Neural crest cell (in vitro differentiated cells): ENCODE data around the gene TPSB2. TPM values are rescaled to one million over a fixed set of nuclear protein-coding genes. Genes with fewer than 3 reads are reported as not detected.

ENCODE experiments used
- DNase-seq: peaks from one replicate; pipeline ENCODE4 v3.0.0; 2021; ENCODE audit warnings: low read depth, mixed read lengths, low spot score
- H3K27ac Mint-ChIP-seq: one replicate; pipeline ENCODE4 v1.8.0; 2021; ENCODE audit warnings: mild to moderate bottlenecking, mixed read lengths; ENCODE audit not compliant: unreplicated experiment
- H3K27me3 Mint-ChIP-seq: 2 replicates; pipeline ENCODE4 v1.8.0; 2021; ENCODE audit warnings: low read depth, mild to moderate bottlenecking, mixed read lengths
- H3K36me3 Mint-ChIP-seq: 2 replicates; pipeline ENCODE4 v1.8.0; 2021; ENCODE audit warnings: low read depth, mild to moderate bottlenecking, mixed read lengths
- H3K4me1 Mint-ChIP-seq: 2 replicates; pipeline ENCODE4 v1.8.0; 2021; ENCODE audit warnings: mixed read lengths
- H3K4me3 Mint-ChIP-seq: one replicate; pipeline ENCODE4 v1.8.0; 2021; ENCODE audit warnings: mild to moderate bottlenecking, mixed read lengths
- H3K9me3 Mint-ChIP-seq: 2 replicates; pipeline ENCODE4 v1.8.0; 2021; ENCODE audit warnings: mixed read lengths
- total RNA-seq: library from RNA; stranded (reverse); gene quantifications from 2 replicates; pipeline ENCODE4 v1.2.1, GENCODE V29; 2021
- TF ChIP-seq, protein P1 (sequence below): fragments of 200-600 bp; sonication (generic); conservative IDR thresholded peaks from 2 replicates; pipeline ENCODE4 v1.5.0; 2021; ENCODE audit warnings: antibody characterized with exemption, mild to moderate bottlenecking

Gene TPSB2
- total RNA-seq, 1 donor from 2014 or later, result not detected

DNA sequence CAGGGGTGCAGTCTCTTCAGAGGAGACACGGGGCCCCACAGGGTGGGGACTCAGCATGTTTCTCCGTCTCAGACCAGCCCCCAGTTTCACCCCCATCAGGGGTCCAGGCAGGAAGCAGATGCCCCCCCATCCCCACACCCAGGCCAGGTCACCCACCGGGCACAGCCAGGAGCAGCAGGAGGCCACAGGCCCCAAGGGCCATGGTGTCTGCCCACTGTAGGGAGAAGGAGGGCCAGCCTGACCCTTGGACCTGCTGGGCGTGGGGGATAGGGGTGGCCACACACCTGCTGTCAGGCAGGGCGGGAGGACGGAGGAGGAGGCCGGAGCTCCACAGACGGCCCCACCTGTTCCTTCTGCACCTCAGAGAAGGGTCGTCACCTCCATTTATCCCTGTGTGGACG is 4.9 kb downstream of the TPSB2 start, which contains the start of gene TPSG1:
TSS of gene TPSG1 (minus strand) at position 218 of the 401 bp plus-strand sequence. CDS start at position 202, 16 bp downstream.
- TF ChIP-seq, protein P1, sequence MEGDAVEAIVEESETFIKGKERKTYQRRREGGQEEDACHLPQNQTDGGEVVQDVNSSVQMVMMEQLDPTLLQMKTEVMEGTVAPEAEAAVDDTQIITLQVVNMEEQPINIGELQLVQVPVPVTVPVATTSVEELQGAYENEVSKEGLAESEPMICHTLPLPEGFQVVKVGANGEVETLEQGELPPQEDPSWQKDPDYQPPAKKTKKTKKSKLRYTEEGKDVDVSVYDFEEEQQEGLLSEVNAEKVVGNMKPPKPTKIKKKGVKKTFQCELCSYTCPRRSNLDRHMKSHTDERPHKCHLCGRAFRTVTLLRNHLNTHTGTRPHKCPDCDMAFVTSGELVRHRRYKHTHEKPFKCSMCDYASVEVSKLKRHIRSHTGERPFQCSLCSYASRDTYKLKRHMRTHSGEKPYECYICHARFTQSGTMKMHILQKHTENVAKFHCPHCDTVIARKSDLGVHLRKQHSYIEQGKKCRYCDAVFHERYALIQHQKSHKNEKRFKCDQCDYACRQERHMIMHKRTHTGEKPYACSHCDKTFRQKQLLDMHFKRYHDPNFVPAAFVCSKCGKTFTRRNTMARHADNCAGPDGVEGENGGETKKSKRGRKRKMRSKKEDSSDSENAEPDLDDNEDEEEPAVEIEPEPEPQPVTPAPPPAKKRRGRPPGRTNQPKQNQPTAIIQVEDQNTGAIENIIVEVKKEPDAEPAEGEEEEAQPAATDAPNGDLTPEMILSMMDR, result no peak
- no peaks in the 10 kb centered on the region for H3K27me3 Mint-ChIP-seq

DNA sequence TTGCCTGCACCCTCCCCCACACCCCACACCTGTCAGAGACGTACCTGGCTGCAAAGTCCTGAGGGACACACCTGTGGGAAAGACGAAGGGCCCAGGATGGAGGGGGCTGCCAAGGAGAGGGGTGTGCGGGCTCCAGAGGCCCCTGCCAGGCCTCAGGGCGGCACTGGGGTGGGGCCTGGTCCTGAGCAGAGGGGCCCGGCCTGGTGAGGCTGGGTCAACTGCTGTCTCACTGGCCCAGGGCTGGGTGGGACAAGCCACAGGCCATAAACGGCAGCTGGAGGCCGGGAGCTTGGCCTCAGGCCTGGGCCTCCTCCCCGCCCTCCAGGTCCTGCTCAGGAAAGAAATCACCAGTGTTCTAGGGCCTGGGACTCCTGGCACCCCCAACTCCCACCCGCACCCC is 5.4 kb downstream of the TPSB2 start:
- H3K27me3 Mint-ChIP-seq, result no peaks in the 10 kb centered on the region
- TF ChIP-seq, protein P1, result no peak
- no peak overlapping the region for H3K4me3 Mint-ChIP-seq
- no peaks in the 10 kb centered on the region for H3K4me1 Mint-ChIP-seq
- no peak overlapping the region for H3K27ac Mint-ChIP-seq
- H3K36me3 Mint-ChIP-seq, result no peaks in the 10 kb centered on the region
- H3K9me3 Mint-ChIP-seq, result no peaks in the 10 kb centered on the region
- no peak for DNase-seq

More for the DNA sequence above, 4.9 kb downstream of the TPSB2 start, which contains the start of gene TPSG1:
- no peak for DNase-seq
- Mint-ChIP-seq H3K36me3 (no peaks in the 10 kb centered on the region), H3K4me3 (no peak within 1 kb of the TSS), H3K27ac (no peak within 1 kb of the TSS), H3K4me1 (no peaks in the 10 kb centered on the region), H3K9me3 (no peaks in the 10 kb centered on the region)

GRCh38 chr16:1223355-1224214 is 6.4 kb downstream of the TPSB2 start:
- Mint-ChIP-seq H3K27me3 (no peaks in the 10 kb centered on the region), H3K4me1 (no peaks in the 10 kb centered on the region), H3K36me3 (no peaks in the 10 kb centered on the region), H3K27ac (peak overlapping the region; percentile 47), H3K4me3 (no peak overlapping the region), H3K9me3 (no peaks in the 10 kb centered on the region)
- TF ChIP-seq, protein P1, result no peak
- no peak for DNase-seq

DNA sequence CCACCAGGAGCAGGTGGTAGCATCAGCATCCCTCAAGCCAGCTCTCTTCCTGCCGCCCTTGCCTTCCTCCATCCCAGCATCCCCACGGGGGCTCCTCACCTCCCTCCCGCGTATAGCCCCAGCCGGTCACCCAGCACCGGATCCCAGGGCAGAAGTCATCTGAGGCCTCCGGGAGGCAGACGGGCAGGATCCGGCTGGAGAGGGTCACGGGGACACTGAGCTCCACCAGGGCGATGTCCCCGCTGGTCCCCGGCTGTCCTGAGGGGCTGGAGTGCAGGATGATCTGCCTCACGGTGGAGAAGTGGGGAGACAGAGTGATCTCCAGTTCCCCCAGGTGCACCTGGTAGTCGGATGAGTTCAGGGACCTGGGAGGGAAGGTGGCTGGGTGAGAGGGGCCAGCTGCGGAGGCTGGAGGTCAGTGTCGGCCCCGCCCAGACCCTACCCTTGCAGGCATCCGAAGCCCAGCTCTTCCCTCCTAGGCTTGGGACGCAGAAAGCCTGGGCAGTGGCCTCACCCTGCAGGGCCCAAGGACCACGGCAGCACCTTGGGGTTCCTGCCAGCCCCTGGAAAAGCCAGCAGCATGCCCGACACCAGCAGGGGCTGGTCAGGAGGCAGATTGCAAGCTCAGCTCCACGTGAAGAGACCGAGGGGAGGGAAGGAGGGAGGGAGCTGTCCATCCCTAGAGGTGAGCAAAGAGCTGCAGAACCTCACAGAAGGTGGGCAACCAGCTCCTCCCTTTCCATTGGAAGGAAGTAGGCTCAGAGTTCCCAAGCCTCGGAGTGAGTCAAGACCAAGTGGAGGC is 7.2 kb downstream of the TPSB2 start:
- TF ChIP-seq, protein P1, result no peak
- Mint-ChIP-seq H3K4me3 (no peak overlapping the region), H3K4me1 (no peaks in the 10 kb centered on the region)

GRCh38 chr16:1221628-1222552 is 8.1 kb downstream of the TPSB2 start:
- Mint-ChIP-seq H3K27me3 (no peaks in the 10 kb centered on the region), H3K27ac (no peak overlapping the region), H3K36me3 (no peaks in the 10 kb centered on the region), H3K9me3 (no peaks in the 10 kb centered on the region), H3K4me1 (no peaks in the 10 kb centered on the region), H3K4me3 (no peak overlapping the region)
- no peak for DNase-seq
- TF ChIP-seq, protein P1, result no peak

More for the DNA sequence above, 7.2 kb downstream of the TPSB2 start:
- no peak for DNase-seq
- H3K27me3 Mint-ChIP-seq, result no peaks in the 10 kb centered on the region
- H3K27ac Mint-ChIP-seq, result no peak overlapping the region
- H3K9me3 Mint-ChIP-seq, result no peaks in the 10 kb centered on the region
- H3K36me3 Mint-ChIP-seq, result no peaks in the 10 kb centered on the region
